ENCODE data around the gene INO80B.
A peak's percentile ranks its signal among the peaks of the same experiment; 100 is the strongest.
"Not testable (repeated sequence)": the region's sequence is repeated elsewhere in the genome, so short reads cannot be mapped to it uniquely, and the experiment has no call there.

The INO80B gene

GRCh38 chr2:74458938-74459363 lies 4.1 kb downstream of the INO80B start:
- Histone ChIP-seq H3K9me3 (no peaks in the 10 kb centered on the region), H3K4me1 (peaks cover 0 to 38% (median 34%) of the 10 kb centered on the region in 4 donors), H3K4me3 (peak overlapping the region; percentile 66 to 92), H3K27ac (peak overlapping the region; percentile 82 to 85), H3K36me3 (peaks cover 0 to 27% (median 10%) of the 10 kb centered on the region in 3 donors), H3K27me3 (no peaks in the 10 kb centered on the region)
- intact Hi-C loops (cut with DNase I; ENCODE audit: low total_unique reads), result no loop called here
- no peak for TF ChIP-seq CTCF (IDR thresholded peaks at IDR 0.05)
- no peak for DNase-seq

- Histone ChIP-seq H3K4me3 (peak overlapping the region in 1 of 2 donors; percentile 66), H3K36me3 (peaks cover 0 to 27% (median 10%) of the 10 kb centered on the region in 3 donors), H3K4me1 (peaks cover 0 to 45% (median 41%) of the 10 kb centered on the region in 4 donors)
- H3K27me3 ChIP-seq; H3K9me3 ChIP-seq; DNase-seq; H3K27ac ChIP-seq; intact Hi-C loops (cut with DNase I; ENCODE audit: low total_unique reads): not testable (repeated sequence)
Observed at GRCh38 chr2:74459503-74460118, 4.7 kb downstream of the INO80B start.

GRCh38 chr2:74460187-74460586 lies 5.3 kb downstream of the INO80B start:
- intact Hi-C loops (cut with DNase I; ENCODE audit: low total_unique reads); H3K27me3 ChIP-seq; H3K4me3 ChIP-seq; DNase-seq; H3K9me3 ChIP-seq; H3K27ac ChIP-seq: not testable (repeated sequence)
- Histone ChIP-seq H3K4me1 (peaks cover 0 to 44% (median 41%) of the 10 kb centered on the region in 4 donors), H3K36me3 (peaks cover 0 to 27% (median 10%) of the 10 kb centered on the region in 3 donors)

- no peak overlapping the region for H3K27ac ChIP-seq
- H3K4me3 ChIP-seq, result no peak overlapping the region
- peaks cover 0 to 40% (median 36%) of the 10 kb centered on the region in 4 donors for H3K4me1 ChIP-seq
- H3K9me3 ChIP-seq, result no peaks in the 10 kb centered on the region
- H3K27me3 ChIP-seq, result no peaks in the 10 kb centered on the region
- intact Hi-C loops (cut with DNase I; ENCODE audit: low total_unique reads), result no loop called here
- no peak for TF ChIP-seq CTCF (IDR thresholded peaks at IDR 0.05)
- no peak for DNase-seq
- peaks cover 0 to 27% (median 10%) of the 10 kb centered on the region in 3 donors for H3K36me3 ChIP-seq
Observed at GRCh38 chr2:74461187-74462053, 6.5 kb downstream of the INO80B start.

- no peak for TF ChIP-seq CTCF (IDR thresholded peaks at IDR 0.05)
- peaks cover 0 to 27% (median 10%) of the 10 kb centered on the region in 3 donors for H3K36me3 ChIP-seq
- H3K4me1 ChIP-seq, result peaks cover 0 to 33% (median 28%) of the 10 kb centered on the region in 4 donors
- no peaks in the 10 kb centered on the region for H3K27me3 ChIP-seq
- no peaks in the 10 kb centered on the region for H3K9me3 ChIP-seq
- H3K4me3 ChIP-seq, result no peak overlapping the region
- H3K27ac ChIP-seq, result no peak overlapping the region
- no peak for DNase-seq
- intact Hi-C loops (cut with DNase I; ENCODE audit: low total_unique reads), result no loop called here
Observed at GRCh38 chr2:74462054-74462785, 7.3 kb downstream of the INO80B start.

GRCh38 chr2:74462786-74463105 lies 7.9 kb downstream of the INO80B start:
- no peaks in the 10 kb centered on the region for H3K27me3 ChIP-seq
- no peak for DNase-seq
- H3K4me1 ChIP-seq, result peaks cover 0 to 32% (median 27%) of the 10 kb centered on the region in 4 donors
- intact Hi-C loops (cut with DNase I; ENCODE audit: low total_unique reads), result no loop called here
- peaks cover 0 to 27% (median 10%) of the 10 kb centered on the region in 3 donors for H3K36me3 ChIP-seq
- H3K4me3 ChIP-seq, result no peak overlapping the region
- TF ChIP-seq CTCF (IDR thresholded peaks at IDR 0.05), result no peak
- no peaks in the 10 kb centered on the region for H3K9me3 ChIP-seq
- H3K27ac ChIP-seq, result no peak overlapping the region

Measured in tibial artery (tissue), 4 donors.